Coronary artery (tissue), 2 donors: Measurements from ENCODE around the gene MPL.

Experiments
- DNase-seq: peaks from one replicate; pipeline ENCODE4 v3.0.0-alpha.2; 2017; ENCODE audit warnings: low spot score
- H3K27ac ChIP-seq, 2 donors: fragments of 200-600 bp; sonication (generic); one replicate each; pipeline ENCODE4 v1.5.1; 2016 to 2019
- H3K4me3 ChIP-seq: fragments of 200-600 bp; sonication (generic); 2 replicates; pipeline ENCODE4 v1.5.1; 2016; ENCODE audit warnings: mild to moderate bottlenecking, moderate library complexity
- TF ChIP-seq, protein P1 (sequence below): fragments of 200-600 bp; sonication (generic); IDR thresholded peaks from one replicate; pipeline ENCODE4 v1.5.1; 2019; ENCODE audit warnings: antibody characterized with exemption

MPL gene

DNA sequence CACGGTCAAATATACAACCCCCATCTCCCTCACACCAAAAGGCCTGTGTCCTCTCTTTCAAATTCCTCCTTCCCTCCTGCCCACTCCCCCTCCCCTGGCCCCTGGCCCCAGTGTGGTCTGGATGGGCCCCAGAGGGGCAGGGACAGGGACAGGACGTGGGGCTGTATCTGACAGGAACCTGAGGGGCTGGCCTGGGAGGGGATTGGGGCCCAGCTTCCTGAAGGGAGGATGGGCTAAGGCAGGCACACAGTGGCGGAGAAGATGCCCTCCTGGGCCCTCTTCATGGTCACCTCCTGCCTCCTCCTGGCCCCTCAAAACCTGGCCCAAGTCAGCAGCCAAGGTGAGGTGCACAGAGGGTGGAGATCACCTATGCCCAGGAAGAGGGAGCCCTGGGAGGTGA, at the start of gene MPL:
Gene MPL (plus strand): TSS at position 231 of the 400 bp plus-strand sequence. CDS start 31 bp downstream, at position 262.
- TF ChIP-seq, protein P1, sequence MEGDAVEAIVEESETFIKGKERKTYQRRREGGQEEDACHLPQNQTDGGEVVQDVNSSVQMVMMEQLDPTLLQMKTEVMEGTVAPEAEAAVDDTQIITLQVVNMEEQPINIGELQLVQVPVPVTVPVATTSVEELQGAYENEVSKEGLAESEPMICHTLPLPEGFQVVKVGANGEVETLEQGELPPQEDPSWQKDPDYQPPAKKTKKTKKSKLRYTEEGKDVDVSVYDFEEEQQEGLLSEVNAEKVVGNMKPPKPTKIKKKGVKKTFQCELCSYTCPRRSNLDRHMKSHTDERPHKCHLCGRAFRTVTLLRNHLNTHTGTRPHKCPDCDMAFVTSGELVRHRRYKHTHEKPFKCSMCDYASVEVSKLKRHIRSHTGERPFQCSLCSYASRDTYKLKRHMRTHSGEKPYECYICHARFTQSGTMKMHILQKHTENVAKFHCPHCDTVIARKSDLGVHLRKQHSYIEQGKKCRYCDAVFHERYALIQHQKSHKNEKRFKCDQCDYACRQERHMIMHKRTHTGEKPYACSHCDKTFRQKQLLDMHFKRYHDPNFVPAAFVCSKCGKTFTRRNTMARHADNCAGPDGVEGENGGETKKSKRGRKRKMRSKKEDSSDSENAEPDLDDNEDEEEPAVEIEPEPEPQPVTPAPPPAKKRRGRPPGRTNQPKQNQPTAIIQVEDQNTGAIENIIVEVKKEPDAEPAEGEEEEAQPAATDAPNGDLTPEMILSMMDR: no peak
- DNase-seq: no peak

DNA sequence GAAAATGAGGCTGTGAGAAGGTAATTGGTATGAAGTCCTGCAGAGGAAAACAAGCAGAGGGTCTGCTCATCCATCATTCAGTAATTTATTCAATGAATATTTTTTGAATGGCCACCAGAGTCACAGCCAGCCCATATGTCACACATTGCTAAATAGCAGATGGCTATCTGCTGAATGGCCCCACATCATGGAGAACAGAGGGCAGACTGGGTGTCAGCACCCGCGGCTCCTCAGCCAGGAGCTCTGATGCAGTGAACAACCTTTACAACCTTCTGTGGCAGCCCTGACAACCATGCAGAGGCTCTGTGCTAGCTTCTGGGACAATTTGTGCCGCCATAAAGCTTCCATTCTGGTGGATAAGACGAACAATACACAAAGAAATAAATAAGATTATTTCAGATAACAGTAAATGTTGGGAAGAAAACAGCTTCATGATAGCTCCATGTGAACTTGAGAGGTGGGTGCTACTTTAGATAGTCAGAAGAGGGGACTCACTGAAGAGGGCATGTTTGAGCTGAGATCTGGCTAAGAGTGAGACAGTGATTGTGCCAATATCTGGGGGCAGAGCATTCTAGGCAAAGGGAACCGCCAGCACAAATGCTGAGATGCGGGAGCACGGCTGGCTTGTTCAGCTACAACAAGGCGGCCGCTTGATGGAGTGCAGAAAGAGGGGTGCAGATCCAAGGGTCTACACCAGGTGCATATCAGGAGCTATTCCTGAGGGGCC, 49.4 kb upstream of the MPL start:
- DNase-seq: no peak
- H3K4me3 ChIP-seq: no peak overlapping the region
- H3K27ac ChIP-seq: no peak overlapping the region
- TF ChIP-seq, protein P1: no peak

More for the DNA sequence above, at the start of gene MPL:
- Histone ChIP-seq H3K27ac (no peak within 1 kb of the TSS), H3K4me3 (no peak within 1 kb of the TSS)

DNA sequence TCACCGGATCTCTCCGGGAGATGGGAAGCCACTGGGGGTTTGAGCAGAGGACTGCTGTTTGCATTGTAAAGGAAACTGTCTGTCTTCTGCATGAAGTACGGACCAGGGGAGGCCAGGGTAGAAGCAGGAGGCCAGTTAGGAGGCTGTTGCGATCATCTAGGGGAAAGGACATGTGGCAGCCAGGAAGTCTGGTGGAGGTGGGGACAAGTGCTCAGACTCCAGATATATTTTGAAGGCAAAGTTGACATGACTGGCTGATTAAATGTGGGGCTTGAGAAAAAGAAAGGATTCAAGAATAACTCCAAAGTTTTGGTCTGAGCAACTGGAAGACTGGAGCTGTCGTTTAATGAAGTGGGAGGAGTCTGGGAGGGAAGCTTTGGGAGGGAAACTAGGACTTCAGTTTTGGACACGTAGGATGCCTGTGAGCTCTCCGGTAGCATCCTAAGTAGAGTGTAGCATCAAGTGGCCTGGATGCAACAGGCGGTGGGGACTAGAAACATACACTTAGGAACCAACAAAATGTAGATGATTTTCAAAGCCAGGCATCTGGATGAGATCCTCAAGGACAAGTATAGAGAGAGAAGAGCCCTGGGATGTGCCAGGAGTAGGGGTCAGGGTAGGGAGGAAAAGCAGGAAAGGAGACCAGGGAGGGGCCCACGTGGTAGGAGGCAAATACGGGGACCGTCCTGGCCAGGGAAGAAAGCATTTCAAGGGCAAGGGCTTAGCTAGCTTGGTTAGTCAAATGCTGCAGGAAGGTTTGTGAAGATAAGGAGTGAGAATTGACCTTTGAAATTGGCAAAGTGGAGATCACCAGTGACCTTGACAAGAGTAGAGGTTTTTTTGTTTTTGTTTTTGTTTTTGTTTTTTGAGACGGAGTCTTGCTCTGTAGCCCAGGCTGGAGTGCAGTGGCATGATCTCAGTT, 48.6 kb upstream of the MPL start:
- DNase-seq: no peak
- TF ChIP-seq, protein P1: no peak
- no peak overlapping the region for H3K27ac ChIP-seq
- no peak overlapping the region for H3K4me3 ChIP-seq

DNA sequence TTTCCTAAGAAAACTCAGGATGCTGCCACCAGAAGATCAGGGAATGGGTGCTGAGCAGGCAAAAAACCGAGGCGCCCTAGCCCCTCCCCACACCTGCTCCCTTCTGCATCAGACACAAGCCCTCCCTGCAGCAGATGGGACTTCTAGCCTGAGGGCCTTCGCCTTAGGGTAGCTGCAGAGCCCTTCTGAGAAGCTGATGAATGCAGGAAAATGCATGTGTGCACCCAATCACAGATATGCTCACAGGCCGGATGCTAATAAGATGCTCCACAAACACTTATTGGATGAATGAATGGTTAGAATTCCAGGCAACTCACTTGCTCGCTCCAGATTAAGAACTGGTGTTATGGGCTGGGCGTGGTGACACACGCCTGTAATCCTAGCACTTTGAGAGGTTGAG, 45.4 kb upstream of the MPL start:
- no peak for DNase-seq
- Histone ChIP-seq H3K4me3 (no peak overlapping the region), H3K27ac (no peak overlapping the region)
- TF ChIP-seq, protein P1: no peak

DNA sequence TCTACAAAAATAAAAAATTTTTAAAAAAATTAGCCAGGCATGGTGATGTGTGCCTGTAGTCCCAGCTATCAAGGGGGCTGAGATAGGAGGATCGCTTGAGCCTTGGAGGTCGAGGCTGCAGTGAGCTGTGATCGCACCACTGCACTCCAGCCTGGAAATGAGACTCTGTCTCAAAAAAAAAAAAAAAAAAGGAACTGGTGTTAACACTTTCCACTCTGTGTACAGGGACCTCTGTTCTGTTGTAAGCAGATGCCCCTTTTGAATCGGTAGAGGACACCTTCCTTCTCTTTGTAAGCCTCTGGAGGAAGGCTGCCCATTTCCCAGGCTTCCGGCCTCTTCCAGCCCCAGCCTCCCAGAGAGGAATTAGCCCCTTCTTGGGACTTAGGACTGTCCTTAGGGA, 44.9 kb upstream of the MPL start:
- H3K4me3 ChIP-seq: no peak overlapping the region
- no peak overlapping the region for H3K27ac ChIP-seq
- no peak for DNase-seq
- TF ChIP-seq, protein P1: no peak

DNA sequence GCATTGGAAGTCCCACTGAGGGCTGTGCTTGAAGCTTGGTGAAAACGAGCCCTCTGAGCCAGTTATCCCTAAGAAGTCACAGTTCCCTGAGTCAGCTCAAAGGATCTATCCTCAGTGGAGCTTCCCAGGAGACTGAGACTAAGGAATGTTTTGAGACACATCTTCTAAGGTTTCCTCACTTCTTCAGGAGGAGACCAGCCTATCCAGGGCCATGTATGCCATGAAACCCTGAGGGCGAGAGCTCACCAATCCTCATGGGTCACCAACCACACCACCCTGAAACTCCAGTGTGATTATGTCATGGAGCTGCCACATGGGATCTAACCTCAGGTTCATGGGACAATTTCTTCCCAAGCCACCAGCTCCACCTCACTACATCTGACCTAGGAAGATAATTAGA, 44.4 kb upstream of the MPL start:
- peak overlapping the region in 1 of 2 donors; percentile 43 for H3K27ac ChIP-seq
- no peak for DNase-seq
- H3K4me3 ChIP-seq: no peak overlapping the region
- TF ChIP-seq, protein P1: no peak
